GM12878 (cell line): ENCODE data around the gene ZSCAN26. TPM values are rescaled to one million over a fixed set of nuclear protein-coding genes. Genes with fewer than 3 reads are reported as not detected.
A peak's percentile ranks its signal among the peaks of the same experiment; 100 is the strongest.

Experiments
- ATAC-seq: fragments of 200-7000 bp; cut with Tn5 transposase; 3 replicates; pipeline ENCODE4 v1.9.1; 2020; ENCODE audit warnings: mild to moderate bottlenecking, moderate library complexity
- BruUV-seq: library from RNA; stranded (reverse); fragments of 400-500 nt; replicated peaks from 2 replicates; lab custom pipeline; 2021; lab: Mats Ljungman, UMichigan
- CTCF ChIA-PET: fragments of 300-600 bp; sonication (Branson Sonifier 250); formaldehyde crosslinking; extraction: SDS; loops from one replicate; lab custom pipeline; 2021; ENCODE audit warnings: inconsistent platforms; lab: Yijun Ruan, JAX
- POLR2A ChIA-PET: fragments of 350-600 bp; formaldehyde crosslinking; extraction: SDS; loops from one replicate; lab custom pipeline; 2021; ENCODE audit warnings: inconsistent platforms; lab: Charles Lee
- RAD21 ChIA-PET: fragments of 300-600 bp; sonication (Branson Sonifier 250); formaldehyde crosslinking; loops from one replicate; lab custom pipeline; 2023; ENCODE audit warnings: antibody characterized with exemption; ENCODE audit not compliant: unreplicated experiment; lab: Charles Lee
- SMC1A ChIA-PET: fragments of 300-600 bp; sonication (Branson Sonifier 250); formaldehyde crosslinking; loops from one replicate; lab custom pipeline; 2023; ENCODE audit not compliant: unreplicated experiment, uncharacterized antibody; lab: Charles Lee
- DNase-seq: peaks from one replicate; pipeline ENCODE4 v3.0.0-alpha.2; 2011; ENCODE audit warnings: low read depth, low spot score
- FAIRE-seq: peaks from 3 replicates; lab custom pipeline; 2011; peaks lifted over from hg19 to GRCh38; lab: Jason Lieb, UNC
- H2AFZ ChIP-seq: 2 replicates; pipeline ENCODE4 v1.6.0; 2011; ENCODE audit warnings: low read depth, low read length, control low read depth; ENCODE audit not compliant: control insufficient read depth
- H3K27ac ChIP-seq: 2 replicates; pipeline ENCODE4 v1.5.1; 2011; ENCODE audit warnings: control low read depth; ENCODE audit not compliant: control insufficient read depth, insufficient read depth
- H3K27me3 ChIP-seq, 2 experiments: replicated peaks in 1 of 2; 2 replicates each; pipeline versions ENCODE4 v1.6.0 to v1.6.1; 2011; ENCODE audit warnings: low read length in 1 of 2; ENCODE audit not compliant: control insufficient read depth in 2 of 2, insufficient read depth in 2 of 2
- H3K36me3 ChIP-seq, 2 experiments: 2 replicates each; pipeline ENCODE4 v1.5.1; 2011; ENCODE audit warnings: low read length in 1 of 2; ENCODE audit not compliant: control insufficient read depth in 2 of 2, insufficient read depth in 2 of 2
- H3K4me1 ChIP-seq: 2 replicates; pipeline ENCODE4 v1.6.1; 2011; ENCODE audit warnings: mild to moderate bottlenecking, low read length, moderate library complexity, mixed read lengths; ENCODE audit not compliant: control insufficient read depth, insufficient read depth
- H3K4me2 ChIP-seq: 2 replicates; pipeline ENCODE4 v1.6.0; 2011; ENCODE audit warnings: control low read depth; ENCODE audit not compliant: control insufficient read depth, insufficient read depth
- H3K4me3 ChIP-seq: fragments of 200-600 bp; sonication (generic); 2 replicates; pipeline ENCODE4 v1.5.1; 2016
- H3K79me2 ChIP-seq: 2 replicates; pipeline ENCODE4 v1.6.0; 2011; ENCODE audit warnings: low read length; ENCODE audit not compliant: control insufficient read depth, insufficient read depth
- H3K9ac ChIP-seq: 2 replicates; pipeline ENCODE4 v1.8.0; 2011; ENCODE audit warnings: low read length, control low read depth, mixed read lengths; ENCODE audit not compliant: control insufficient read depth, insufficient read depth
- H3K9me3 ChIP-seq: replicated peaks from 3 replicates; pipeline ENCODE4 v1.5.1; 2011; ENCODE audit warnings: mild to moderate bottlenecking, low read length; ENCODE audit not compliant: control insufficient read depth, insufficient read depth
- H4K20me1 ChIP-seq: 2 replicates; pipeline ENCODE4 v1.6.0; 2011; ENCODE audit not compliant: control insufficient read depth, insufficient read depth
- CHD1 ChIP-seq: IDR thresholded peaks from 2 replicates; pipeline ENCODE4 v1.6.1; 2012; ENCODE audit warnings: low read depth, low read length, improper control_type of control experiment
- EP300 ChIP-seq, 2 experiments: fragments of 150-350 bp in 1 of 2; IDR thresholded peaks; 2 replicates each; pipeline ENCODE4 v1.6.1; 2011 to 2012; ENCODE audit warnings: low read depth in 2 of 2, low read length in 2 of 2, borderline replicate concordance in 1 of 2, improper control_type of control experiment in 1 of 2, inconsistent platforms in 1 of 2; ENCODE audit not compliant: control insufficient read depth in 1 of 2
- HCFC1 ChIP-seq: fragments of 150-350 bp; IDR thresholded peaks from 2 replicates; pipeline ENCODE4 v1.6.1; 2014; ENCODE audit warnings: low read length
- RCOR1 ChIP-seq: conservative IDR thresholded peaks from 2 replicates; pipeline ENCODE4 v1.6.1; 2012; ENCODE audit warnings: low read depth, low read length, improper control_type of control experiment
- SPI1 ChIP-seq: IDR thresholded peaks from 2 replicates; pipeline ENCODE4 v1.6.1; 2011; ENCODE audit warnings: low read depth, mild to moderate bottlenecking, low read length, moderate library complexity, borderline replicate concordance; ENCODE audit not compliant: insufficient read depth
- STAT3 ChIP-seq: IDR thresholded peaks from 2 replicates; pipeline ENCODE4 v1.6.1; 2011; ENCODE audit warnings: low read depth, low read length, improper control_type of control experiment
- TARDBP ChIP-seq: IDR thresholded peaks from 2 replicates; pipeline ENCODE4 v1.6.1; 2016; ENCODE audit warnings: borderline replicate concordance
- ZNF687 ChIP-seq: fragments of 450-650 bp; IDR thresholded peaks from 2 replicates; pipeline ENCODE4 v1.6.1; 2017; ENCODE audit warnings: mild to moderate bottlenecking, moderate library complexity
- WGBS: methylation state at CpG from one replicate; pipeline ENCODE4 v1.1.6; 2016; ENCODE audit warnings: low lambda C conversion rate; ENCODE audit not compliant: insufficient replicate concordance, insufficient coverage; ENCODE audit errors: missing lambda C conversion rate; 5-methylcytosine and 5-hydroxymethylcytosine counted together
- in situ Hi-C: fragments of 300-500 bp; cut with MboI; formaldehyde crosslinking; loops from 9 replicates; pipeline ENCODE4 v1.14.3; 2018; ENCODE audit warnings: mixed read lengths
- intact Hi-C: fragments of 100-400 bp; cut with micrococcal nuclease; formaldehyde crosslinking; loops from one replicate; pipeline ENCODE4 v1.14.2; 2022; ENCODE audit not compliant: unreplicated experiment
- polyA plus RNA-seq, 11 experiments: library from polyadenylated mRNA; depleted of rRNA in 4 of 11; unstranded in 6 of 11; stranded (reverse) in 5 of 11; fragments of >200 nt; fragmentation: Nextera tagmentation in 4 of 11; fragmentation: Illumina TruSeq in 1 of 11; extraction: Ambion mirVana in 4 of 11; extraction: Trizol in 1 of 11; gene quantifications; 1 replicate in 1 of 11; 2 replicates in 10 of 11; pipeline versions ENCODE4 v1.2.1 to v1.2.3, GENCODE V29; 2011 to 2016; ENCODE audit warnings: inconsistent platforms in 2 of 11, missing spikeins in 2 of 11, low read depth in 1 of 11
- total RNA-seq, 4 experiments: library from RNA; depleted of rRNA in 3 of 4; stranded (reverse); fragments of >200 nt in 3 of 4; fragmentation: Illumina TruSeq in 1 of 4; extraction: Trizol in 1 of 4; gene quantifications; 2 replicates each; pipeline versions ENCODE4 v1.2.1 to v1.2.3, GENCODE V29; 2013 to 2021
- TF ChIP-seq, protein P1 (sequence below): IDR thresholded peaks from 2 replicates; pipeline ENCODE4 v1.6.1; 2012; ENCODE audit warnings: mild to moderate bottlenecking, low read depth, low read length

ZSCAN26 gene
- total and polyA plus RNA-seq, 10 of the 15 experiments (the other 5 are each of a cell fraction or from before 2014, with no cell fraction given) = 4.5 to 13.3 (median 6.5) TPM

- H3K27me3 ChIP-seq = no peaks in the 10 kb centered on the region
- peak; percentile 40; the same call in 1 of the 2 replicates for TF ChIP-seq SPI1
- no peak for TF ChIP-seq STAT3
- TF ChIP-seq, all 136 proteins: peak for 1
- ATAC-seq = no peak
- ChIA-PET SMC1A (no interaction called here), POLR2A (no interaction called here), RAD21 (no interaction called here), CTCF (no interaction called here)
- Histone ChIP-seq H3K4me1 (no peaks in the 10 kb centered on the region), H3K79me2 (no peaks in the 10 kb centered on the region), H3K36me3 (peaks cover 3 to 11% of the 10 kb centered on the region in 2 experiments; a peak in 3 of 4 replicates), H3K9ac (no peak overlapping the region), H3K9me3 (no peaks in the 10 kb centered on the region; the same call in 1 of the 3 replicates), H3K4me3 (no peak overlapping the region), H4K20me1 (no peaks in the 10 kb centered on the region), H3K4me2 (no peak overlapping the region), H2AFZ (no peak overlapping the region), H3K27ac (no peak overlapping the region)
- intact Hi-C loops = no loop called here
- FAIRE-seq = no peak
- in situ Hi-C loops = no loop called here
- no peak for DNase-seq
- WGBS = 100% methylated on average over 3 of the region's 3 CpGs
- no TSS peak for BruUV-seq
These were observed 31.0 kb upstream of the ZSCAN26 start for GRCh38 chr6:28235912-28236452.

DNA sequence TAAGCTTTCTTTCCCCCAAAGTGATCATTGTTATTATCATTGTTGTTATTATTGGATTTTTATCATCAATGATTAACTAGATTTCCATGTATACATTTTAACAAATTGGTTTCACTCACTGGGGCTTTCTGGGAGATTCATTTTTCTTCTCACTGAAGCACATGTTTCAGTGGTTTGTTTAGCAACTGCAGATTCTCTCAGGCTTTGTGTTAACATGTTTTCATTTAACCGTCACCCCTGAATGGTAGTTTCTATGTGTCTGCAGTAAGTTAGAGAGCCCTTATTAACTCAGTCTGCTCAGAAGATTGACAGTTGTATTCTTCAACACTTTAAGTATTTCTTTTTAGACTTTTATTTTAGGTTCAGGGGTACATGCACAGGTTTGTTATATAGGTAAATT is 27.3 kb upstream of the ZSCAN26 start:
- WGBS = 81% methylated on average over 1 of the region's 1 CpG
- in situ Hi-C loops = no loop called here
- no peaks in the 10 kb centered on the region; a peak in 1 of 4 replicates for H3K36me3 ChIP-seq
- no peak overlapping the region for H3K9ac ChIP-seq
- DNase-seq (peak; percentile 40), FAIRE-seq (no peak), ATAC-seq (peak; percentile 98)
- no peaks in the 10 kb centered on the region for H3K4me1 ChIP-seq
- H3K27me3 ChIP-seq = no peaks in the 10 kb centered on the region
- no peak overlapping the region for H3K27ac ChIP-seq
- BruUV-seq = no TSS peak
- ChIA-PET CTCF (interaction anchor here (1.5 kb wide), 1 partner anchor 117 kb away, joined by 4 read pairs; no protein-coding TSS in a partner anchor), SMC1A (interaction anchor here (1.1 kb wide), 1 partner anchor 10 kb away, joined by 4 read pairs; no protein-coding TSS in a partner anchor), RAD21 (interaction anchor here (1.4 kb wide), 1 partner anchor 28 kb away, joined by 4 read pairs; the partner anchor contains the start of gene ZSCAN26), POLR2A (no interaction called here)
- intact Hi-C loops = no loop called here
- H3K9me3 ChIP-seq = no peaks in the 10 kb centered on the region; the same call in 2 of the 3 replicates
- H2AFZ ChIP-seq = no peak overlapping the region
- H4K20me1 ChIP-seq = no peaks in the 10 kb centered on the region
- no peaks in the 10 kb centered on the region for H3K79me2 ChIP-seq
- H3K4me2 ChIP-seq = no peak overlapping the region
- H3K4me3 ChIP-seq = no peak overlapping the region
- TF ChIP-seq CHD1 (no peak), ZNF687 (peak; percentile 78), EP300 (IDR thresholded peaks at IDR 0.05; ENCODE audit: borderline replicate concordance in 1 of 2, control insufficient read depth in 1 of 2, low read depth in 2 of 2, low read length in 2 of 2) (peak in 1 of 2 experiments; percentile 45; a peak in 1 of 4 replicates), TARDBP (no peak), RCOR1 (no peak), HCFC1 (no peak)
- TF ChIP-seq, protein P1, sequence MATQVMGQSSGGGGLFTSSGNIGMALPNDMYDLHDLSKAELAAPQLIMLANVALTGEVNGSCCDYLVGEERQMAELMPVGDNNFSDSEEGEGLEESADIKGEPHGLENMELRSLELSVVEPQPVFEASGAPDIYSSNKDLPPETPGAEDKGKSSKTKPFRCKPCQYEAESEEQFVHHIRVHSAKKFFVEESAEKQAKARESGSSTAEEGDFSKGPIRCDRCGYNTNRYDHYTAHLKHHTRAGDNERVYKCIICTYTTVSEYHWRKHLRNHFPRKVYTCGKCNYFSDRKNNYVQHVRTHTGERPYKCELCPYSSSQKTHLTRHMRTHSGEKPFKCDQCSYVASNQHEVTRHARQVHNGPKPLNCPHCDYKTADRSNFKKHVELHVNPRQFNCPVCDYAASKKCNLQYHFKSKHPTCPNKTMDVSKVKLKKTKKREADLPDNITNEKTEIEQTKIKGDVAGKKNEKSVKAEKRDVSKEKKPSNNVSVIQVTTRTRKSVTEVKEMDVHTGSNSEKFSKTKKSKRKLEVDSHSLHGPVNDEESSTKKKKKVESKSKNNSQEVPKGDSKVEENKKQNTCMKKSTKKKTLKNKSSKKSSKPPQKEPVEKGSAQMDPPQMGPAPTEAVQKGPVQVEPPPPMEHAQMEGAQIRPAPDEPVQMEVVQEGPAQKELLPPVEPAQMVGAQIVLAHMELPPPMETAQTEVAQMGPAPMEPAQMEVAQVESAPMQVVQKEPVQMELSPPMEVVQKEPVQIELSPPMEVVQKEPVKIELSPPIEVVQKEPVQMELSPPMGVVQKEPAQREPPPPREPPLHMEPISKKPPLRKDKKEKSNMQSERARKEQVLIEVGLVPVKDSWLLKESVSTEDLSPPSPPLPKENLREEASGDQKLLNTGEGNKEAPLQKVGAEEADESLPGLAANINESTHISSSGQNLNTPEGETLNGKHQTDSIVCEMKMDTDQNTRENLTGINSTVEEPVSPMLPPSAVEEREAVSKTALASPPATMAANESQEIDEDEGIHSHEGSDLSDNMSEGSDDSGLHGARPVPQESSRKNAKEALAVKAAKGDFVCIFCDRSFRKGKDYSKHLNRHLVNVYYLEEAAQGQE = no peak
